GM08714 (cell line): ENCODE measurements around the gene IRF8.

Experiments
- H3K4me3 ChIP-seq: fragments of 200-500 bp; sonication (Bioruptor generic); 2 replicates; pipeline ENCODE4 v1.5.1; 2014; ENCODE audit warnings: mild to moderate bottlenecking, low read length, inconsistent platforms
- ZNF274 ChIP-seq: IDR thresholded peaks from 2 replicates; pipeline ENCODE4 v1.6.1; 2012; ENCODE audit warnings: mild to moderate bottlenecking, low read depth, low read length

The IRF8 gene

DNA sequence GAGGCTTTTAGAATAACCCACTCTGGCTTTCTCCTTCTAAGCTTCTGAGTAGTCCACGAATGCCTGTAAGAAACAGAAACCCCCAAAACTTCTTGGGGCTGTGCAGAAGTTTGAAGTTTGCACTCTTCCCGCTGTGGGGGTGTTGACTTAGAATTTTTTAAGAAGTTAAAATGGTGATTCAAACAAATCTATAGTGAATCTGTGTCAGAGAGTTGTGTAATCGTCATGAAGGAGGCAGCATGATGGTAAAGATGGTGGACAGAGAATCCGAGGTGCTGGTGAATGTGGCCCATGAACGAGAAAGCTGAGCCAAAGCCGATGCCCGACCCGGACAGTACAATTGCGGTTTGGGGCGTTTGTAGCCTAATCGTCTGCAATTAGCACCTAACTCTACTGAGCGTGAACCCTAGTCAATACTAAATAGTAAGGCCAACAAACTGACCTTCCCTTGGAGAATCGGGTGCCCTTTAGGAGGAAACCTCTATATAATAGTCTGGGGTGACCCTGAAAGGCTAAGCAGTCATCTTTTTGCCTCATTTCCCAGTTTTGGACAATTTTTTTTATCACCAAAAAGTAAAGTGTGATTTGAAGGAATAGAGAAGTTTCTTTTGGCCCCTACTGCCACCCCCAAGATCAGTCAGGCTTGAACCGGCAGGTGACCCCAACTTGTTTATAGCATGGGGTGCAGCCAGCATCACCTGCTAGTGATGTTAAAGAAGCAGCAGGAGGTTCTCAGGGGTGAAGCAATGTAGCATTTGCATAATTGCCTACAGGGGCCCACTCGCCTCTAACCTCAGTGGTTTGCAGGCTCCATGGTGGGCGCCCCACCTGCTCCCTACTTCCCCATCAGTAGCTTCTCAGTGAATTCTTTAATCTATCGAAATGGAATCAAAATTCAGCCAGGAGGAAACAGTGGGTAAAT, 11.2 kb downstream of the IRF8 start:
- H3K4me3 ChIP-seq = no peak overlapping the region; the same call in 1 of the 2 replicates
- TF ChIP-seq ZNF274 = no peak

DNA sequence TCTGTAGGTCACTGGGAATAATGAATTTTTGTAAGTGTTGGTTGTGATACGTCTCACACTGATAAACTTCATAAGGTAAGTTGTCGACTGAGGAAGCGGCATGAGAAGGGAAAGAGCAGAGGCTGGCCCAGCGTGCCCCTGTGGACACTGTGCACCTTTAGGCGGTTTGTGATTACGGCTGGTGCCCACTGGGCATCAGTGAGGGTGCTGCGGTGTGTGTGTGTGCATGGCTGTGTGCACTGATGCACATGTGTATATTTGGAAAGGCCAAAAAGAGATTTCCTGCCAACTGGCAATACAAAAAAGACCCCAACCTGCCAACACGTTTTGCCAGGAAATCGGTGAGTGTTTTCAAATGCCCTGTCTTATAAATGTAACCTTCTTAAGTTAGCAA, 11.9 kb downstream of the IRF8 start:
- no peak for TF ChIP-seq ZNF274
- no peak overlapping the region; the same call in 1 of the 2 replicates for H3K4me3 ChIP-seq

DNA sequence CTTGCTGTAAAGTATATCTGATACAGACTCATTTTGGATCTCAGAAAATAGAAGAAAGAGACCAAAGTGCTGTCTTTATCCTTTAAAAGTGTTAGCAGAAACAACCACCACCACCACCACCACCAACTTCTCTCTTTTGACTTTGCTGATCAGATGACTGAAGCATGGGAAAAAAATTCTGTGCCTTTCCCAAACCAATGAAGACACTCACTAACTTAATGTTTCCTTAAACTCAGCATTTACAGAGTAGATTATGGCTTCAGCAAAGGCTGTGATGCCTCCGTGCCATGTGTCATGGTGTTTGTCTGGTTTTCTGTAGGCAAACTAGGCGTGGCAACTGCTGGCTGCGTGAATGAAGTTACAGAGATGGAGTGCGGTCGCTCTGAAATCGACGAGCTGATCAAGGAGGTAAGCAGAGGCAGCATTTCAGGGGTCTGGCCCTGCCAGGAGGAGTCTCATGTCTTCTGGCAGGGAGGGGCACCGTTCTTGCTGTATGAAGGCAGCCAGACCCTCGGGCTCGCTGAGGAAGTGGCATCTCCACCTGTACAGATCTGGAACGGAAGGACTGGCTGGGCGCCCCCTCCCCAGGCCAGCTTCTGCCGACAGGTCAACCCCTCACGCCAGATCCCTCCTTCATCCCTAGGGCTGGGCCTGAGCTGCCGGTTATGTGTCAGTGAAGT, 12.4 kb downstream of the IRF8 start:
- no peak overlapping the region for H3K4me3 ChIP-seq
- no peak for TF ChIP-seq ZNF274

DNA sequence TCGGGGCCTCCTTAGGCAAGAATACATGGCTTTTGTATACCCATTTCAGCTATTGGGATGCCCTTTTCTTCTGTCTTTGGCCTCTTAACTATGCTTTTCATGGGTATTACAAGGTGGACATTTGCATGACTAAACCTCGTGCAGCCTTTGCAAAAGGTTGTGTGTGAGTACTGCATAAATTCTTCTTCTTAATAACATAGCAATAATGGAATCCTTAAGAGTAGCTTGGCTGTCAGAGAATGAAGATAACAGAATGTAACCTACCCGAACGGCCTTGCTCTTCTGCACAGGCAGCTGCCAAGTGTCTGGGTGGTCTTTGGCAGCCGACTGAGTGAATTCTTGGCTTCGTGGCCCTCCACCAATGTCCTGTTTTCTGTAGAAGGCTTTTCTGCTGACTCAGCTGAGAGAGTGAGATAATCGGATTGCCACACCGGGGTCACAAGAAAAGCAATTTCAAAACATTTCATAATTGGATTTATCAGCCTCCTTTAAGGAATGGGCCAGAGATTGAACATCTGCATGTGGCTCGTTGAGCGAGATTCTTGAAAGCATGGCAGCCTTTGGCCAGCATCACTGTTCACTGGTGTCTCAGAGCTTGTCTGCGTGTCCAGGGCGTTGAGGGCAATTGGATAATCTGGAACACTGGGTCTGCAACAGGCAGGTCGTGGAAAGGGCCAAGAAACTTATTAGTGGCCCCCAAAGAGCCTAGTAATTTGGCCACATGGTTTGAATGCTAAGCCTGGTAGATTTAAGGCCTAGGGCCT, 13.4 kb downstream of the IRF8 start:
- TF ChIP-seq ZNF274 = no peak
- no peak overlapping the region for H3K4me3 ChIP-seq

DNA sequence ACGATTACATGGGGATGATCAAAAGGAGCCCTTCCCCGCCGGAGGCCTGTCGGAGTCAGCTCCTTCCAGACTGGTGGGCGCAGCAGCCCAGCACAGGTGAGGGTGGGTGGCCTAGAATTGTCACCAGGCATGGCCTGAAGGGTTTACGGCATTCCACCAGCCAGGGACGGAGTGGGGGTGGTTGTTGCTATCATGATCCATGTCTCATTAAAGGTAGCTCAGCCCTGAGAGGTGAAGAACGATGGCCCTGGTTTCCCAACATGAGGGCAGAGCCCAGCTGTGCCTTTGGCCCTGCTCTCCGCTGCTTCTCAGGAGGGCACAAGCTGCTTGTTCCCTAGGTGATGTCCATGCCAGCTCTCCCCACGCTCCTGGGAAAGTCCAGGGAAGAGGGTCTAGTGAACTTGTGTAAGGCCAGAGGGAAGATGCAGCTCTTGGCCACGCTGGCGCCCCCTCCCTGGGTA, 14.2 kb downstream of the IRF8 start:
- TF ChIP-seq ZNF274 = no peak
- no peak overlapping the region for H3K4me3 ChIP-seq

DNA sequence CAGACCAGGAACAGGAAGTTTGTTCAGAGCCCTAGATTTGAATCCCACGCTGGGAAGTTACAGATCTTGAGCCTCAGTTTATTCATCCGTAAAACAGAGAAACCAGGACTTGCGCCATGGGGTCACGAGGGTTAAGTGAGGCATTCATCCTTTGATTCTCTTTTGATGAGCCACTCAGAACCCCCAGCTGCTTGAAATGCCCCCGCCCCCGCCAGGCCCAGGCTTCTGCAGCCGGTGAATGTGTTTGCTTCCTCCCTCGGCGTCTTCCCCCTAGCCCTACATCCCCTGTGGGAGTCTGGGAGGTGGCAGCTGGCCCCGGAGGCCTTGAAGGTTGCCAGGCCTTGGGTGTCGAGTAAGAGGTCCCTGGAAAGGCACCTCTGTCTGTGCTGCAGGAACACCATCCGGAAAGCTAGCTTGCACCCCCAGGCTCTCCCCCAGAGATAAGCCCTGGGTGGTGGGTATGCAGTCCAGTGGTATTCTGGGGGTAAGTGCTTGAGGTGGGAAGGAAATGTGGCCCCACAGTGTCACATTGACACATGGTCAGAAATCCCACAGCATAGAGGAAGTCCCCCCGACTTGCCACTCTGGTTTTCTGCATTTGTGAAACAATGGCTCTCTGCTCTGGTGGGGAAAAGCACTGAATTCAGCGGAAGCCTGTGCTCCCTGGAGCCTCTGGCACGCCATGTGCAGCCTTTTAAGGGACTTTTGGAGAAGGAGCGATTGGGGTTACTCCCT, 14.9 kb downstream of the IRF8 start:
- H3K4me3 ChIP-seq = no peak overlapping the region
- no peak for TF ChIP-seq ZNF274

- TF ChIP-seq ZNF274 = no peak
- no peak overlapping the region for H3K4me3 ChIP-seq
Observed at GRCh38 chr16:85914423-85914794, 15.4 kb downstream of the IRF8 start.

DNA sequence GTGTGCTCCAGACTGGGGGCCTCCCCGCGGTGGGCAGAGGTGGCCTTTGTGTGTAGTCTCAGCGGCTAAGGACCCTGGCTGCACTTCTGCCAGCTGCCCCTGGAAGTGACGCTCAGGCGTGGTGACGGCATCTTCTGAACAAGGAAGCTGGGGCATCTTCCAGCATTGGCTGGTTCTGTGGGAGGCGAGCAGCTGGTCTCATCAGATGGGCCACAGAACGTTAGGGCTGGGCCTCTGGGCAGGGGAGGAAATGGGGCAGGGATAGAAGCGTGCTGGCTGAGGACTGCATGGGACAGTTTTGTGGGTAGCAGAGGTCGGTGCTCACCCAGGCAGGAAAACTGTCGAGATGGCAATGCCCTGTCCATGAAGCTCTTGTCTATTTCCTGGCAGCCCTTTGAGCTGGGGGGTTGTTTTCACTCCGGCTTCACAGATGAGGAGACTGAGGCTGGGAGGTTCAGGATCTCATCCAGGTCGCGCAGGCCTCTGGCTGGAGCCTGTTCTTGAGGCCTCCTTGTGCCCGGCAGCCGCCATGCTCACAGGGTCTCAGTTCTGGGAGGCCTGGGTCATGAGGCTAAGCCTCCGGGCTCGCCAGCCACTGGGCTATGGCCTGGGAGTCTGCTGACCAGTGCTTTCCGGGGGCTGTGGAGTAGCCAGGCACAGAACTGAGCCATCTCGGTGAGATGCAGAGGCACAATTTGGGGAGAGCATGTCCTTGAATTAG, 16.3 kb downstream of the IRF8 start:
- H3K4me3 ChIP-seq = no peak overlapping the region
- TF ChIP-seq ZNF274 = no peak

GRCh38 chr16:85916141-85916890, 17.4 kb downstream of the IRF8 start:
- TF ChIP-seq ZNF274 = no peak
- no peak overlapping the region for H3K4me3 ChIP-seq

DNA sequence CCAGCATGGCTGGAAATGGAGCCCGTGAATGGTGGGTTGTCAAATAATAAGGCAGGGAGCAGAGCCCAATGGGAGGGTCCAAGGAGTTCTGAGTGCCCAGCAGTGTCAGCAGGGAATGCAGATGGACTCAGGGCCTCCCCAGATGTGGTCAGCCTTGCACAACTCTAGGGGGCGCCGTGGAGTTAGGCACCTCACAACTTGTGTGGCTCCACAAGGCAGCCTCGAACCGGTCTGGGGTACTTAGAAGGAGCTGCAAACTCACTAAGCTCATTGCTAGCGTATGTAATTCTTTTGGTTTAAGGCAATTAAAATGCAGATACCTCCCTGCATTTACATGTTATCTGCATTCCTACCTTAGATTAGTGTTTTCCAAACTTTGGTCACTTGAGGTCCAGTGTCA, 18.1 kb downstream of the IRF8 start:
- H3K4me3 ChIP-seq = no peak overlapping the region
- no peak for TF ChIP-seq ZNF274

DNA sequence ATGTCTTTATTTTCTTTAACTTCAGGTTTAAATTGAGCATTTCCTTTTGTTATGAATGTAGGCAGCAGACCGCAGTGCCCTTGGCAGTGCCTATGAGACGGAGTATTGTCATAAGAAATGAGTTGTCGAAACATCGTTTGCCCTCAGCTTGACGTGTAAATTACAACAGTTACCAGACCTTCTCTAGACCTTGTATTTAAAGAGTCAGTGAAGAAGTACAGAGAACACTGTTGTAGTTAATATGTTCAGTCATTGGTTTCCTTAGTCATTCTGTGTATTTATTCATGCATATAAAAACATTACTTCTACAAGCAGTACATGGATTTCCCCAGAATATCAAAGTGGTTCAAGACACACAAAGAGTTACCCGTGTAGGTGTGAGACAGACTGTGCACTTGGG, 19.0 kb downstream of the IRF8 start:
- no peak overlapping the region for H3K4me3 ChIP-seq
- TF ChIP-seq ZNF274 = no peak

DNA sequence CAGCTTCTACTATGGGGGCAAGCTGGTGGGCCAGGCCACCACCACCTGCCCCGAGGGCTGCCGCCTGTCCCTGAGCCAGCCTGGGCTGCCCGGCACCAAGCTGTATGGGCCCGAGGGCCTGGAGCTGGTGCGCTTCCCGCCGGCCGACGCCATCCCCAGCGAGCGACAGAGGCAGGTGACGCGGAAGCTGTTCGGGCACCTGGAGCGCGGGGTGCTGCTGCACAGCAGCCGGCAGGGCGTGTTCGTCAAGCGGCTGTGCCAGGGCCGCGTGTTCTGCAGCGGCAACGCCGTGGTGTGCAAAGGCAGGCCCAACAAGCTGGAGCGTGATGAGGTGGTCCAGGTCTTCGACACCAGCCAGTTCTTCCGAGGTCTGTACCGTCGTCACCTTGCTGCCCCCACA, 19.5 kb downstream of the IRF8 start:
- TF ChIP-seq ZNF274 = no peak
- no peak overlapping the region for H3K4me3 ChIP-seq
